HCT116 (cell line): Measurements from ENCODE around the gene TAF11L12. TPM values are rescaled to one million over a fixed set of nuclear protein-coding genes. Genes with fewer than 3 reads are reported as not detected.

Experiments
- EZH2 ChIP-seq: fragments of 200-600 bp; sonication (generic); IDR thresholded peaks from 2 replicates; pipeline ENCODE4 v1.6.1; 2017; ENCODE audit warnings: antibody characterized with exemption, mixed run types
- EZH2phosphoT487 ChIP-seq: fragments of 200-600 bp; IDR thresholded peaks from 2 replicates; pipeline ENCODE4 v1.6.1; 2018; ENCODE audit warnings: antibody characterized with exemption, borderline replicate concordance
- JUND ChIP-seq: IDR thresholded peaks from 2 replicates; pipeline ENCODE4 v1.6.1; 2012
- SRF ChIP-seq: IDR thresholded peaks from 2 replicates; pipeline ENCODE4 v1.6.1; 2012; ENCODE audit warnings: low read depth
- total RNA-seq: library from RNA; stranded (reverse); gene quantifications from one replicate; pipeline ENCODE4 v1.2.1, GENCODE V29; 2021; ENCODE audit not compliant: unreplicated experiment
- TF ChIP-seq, protein P1 (sequence below), 3 experiments: fragments of 200-600 bp in 1 of 3; sonication (generic) in 1 of 3; IDR thresholded peaks in 2 of 3; conservative IDR thresholded peaks in 1 of 3; 2 replicates each; pipeline ENCODE4 v1.5.1; 2012 to 2017; ENCODE audit warnings: low read depth in 2 of 3, low read length in 2 of 3, antibody characterized with exemption in 1 of 3, borderline replicate concordance in 1 of 3, control low read depth in 1 of 3, mild to moderate bottlenecking in 1 of 3, mixed read lengths in 1 of 3, mixed run types in 1 of 3, moderate library complexity in 1 of 3; ENCODE audit not compliant: insufficient read depth in 1 of 3

Gene TAF11L12
- total RNA-seq, 1 experiment from 2014 or later: not detected

- TF ChIP-seq EZH2 (no peak), JUND (no peak), EZH2phosphoT487 (no peak), SRF (no peak)
- TF ChIP-seq, protein P1, sequence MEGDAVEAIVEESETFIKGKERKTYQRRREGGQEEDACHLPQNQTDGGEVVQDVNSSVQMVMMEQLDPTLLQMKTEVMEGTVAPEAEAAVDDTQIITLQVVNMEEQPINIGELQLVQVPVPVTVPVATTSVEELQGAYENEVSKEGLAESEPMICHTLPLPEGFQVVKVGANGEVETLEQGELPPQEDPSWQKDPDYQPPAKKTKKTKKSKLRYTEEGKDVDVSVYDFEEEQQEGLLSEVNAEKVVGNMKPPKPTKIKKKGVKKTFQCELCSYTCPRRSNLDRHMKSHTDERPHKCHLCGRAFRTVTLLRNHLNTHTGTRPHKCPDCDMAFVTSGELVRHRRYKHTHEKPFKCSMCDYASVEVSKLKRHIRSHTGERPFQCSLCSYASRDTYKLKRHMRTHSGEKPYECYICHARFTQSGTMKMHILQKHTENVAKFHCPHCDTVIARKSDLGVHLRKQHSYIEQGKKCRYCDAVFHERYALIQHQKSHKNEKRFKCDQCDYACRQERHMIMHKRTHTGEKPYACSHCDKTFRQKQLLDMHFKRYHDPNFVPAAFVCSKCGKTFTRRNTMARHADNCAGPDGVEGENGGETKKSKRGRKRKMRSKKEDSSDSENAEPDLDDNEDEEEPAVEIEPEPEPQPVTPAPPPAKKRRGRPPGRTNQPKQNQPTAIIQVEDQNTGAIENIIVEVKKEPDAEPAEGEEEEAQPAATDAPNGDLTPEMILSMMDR (IDR thresholded peaks at IDR 0.05 in 2 of 3, conservative IDR thresholded peaks at IDR 0.05 in 1 of 3; ENCODE audit: borderline replicate concordance in 1 of 3, insufficient read depth in 1 of 3, low read depth in 2 of 3, low read length in 2 of 3): no peak
- TF ChIP-seq, all 23 proteins: peak for 0
These were observed 45.7 kb downstream of the TAF11L12 start (continued) for GRCh38 chr5:17655921-17656320.

Other genes with a start within 250 kb of the TAF11L12 start
- not detected for gene TAF11L2, start 112.2 kb upstream of the TAF11L12 start, total RNA-seq
- not detected for gene TAF11L3, start 92.0 kb upstream of the TAF11L12 start, total RNA-seq
- gene TAF11L4, start 88.6 kb upstream of the TAF11L12 start, total RNA-seq: not detected
- gene TAF11L5, start 85.2 kb upstream of the TAF11L12 start, total RNA-seq: not detected
- gene TAF11L6, start 81.7 kb upstream of the TAF11L12 start, total RNA-seq: not detected
- gene TAF11L7, start 24.6 kb upstream of the TAF11L12 start, total RNA-seq: not detected
- not detected for gene TAF11L8, start 19.4 kb upstream of the TAF11L12 start, total RNA-seq
- not detected for gene TAF11L9, start 16.0 kb upstream of the TAF11L12 start, total RNA-seq
- not detected for gene TAF11L10, start 12.6 kb upstream of the TAF11L12 start, total RNA-seq
- not detected for gene TAF11L11, start 6.2 kb upstream of the TAF11L12 start, total RNA-seq
- gene TAF11L13, start 21.7 kb downstream of the TAF11L12 start, total RNA-seq: not detected
- gene TAF11L14, start 24.1 kb downstream of the TAF11L12 start, total RNA-seq: not detected